WERI-Rb-1 (cell line): ENCODE data around the gene MEIKIN.
A peak's percentile ranks its signal among the peaks of the same experiment; 100 is the strongest.
"Not testable (repeated sequence)": the region's sequence is repeated elsewhere in the genome, so short reads cannot be mapped to it uniquely, and the experiment has no call there.

Experiments
- DNase-seq: peaks from one replicate; pipeline ENCODE4 v3.0.0-alpha.2; 2020
- H3K27ac ChIP-seq: fragments of 250-450 bp; sonication (Bioruptor Pico); 2 replicates; pipeline ENCODE4 v1.5.1; 2020; ENCODE audit warnings: mild to moderate bottlenecking, moderate library complexity
- H3K27me3 ChIP-seq: fragments of 250-450 bp; sonication (Bioruptor Pico); 2 replicates; pipeline ENCODE4 v1.5.1; 2021; ENCODE audit warnings: mild to moderate bottlenecking, low read depth, moderate library complexity; ENCODE audit not compliant: insufficient read depth, severe bottlenecking
- H3K36me3 ChIP-seq: fragments of 250-450 bp; sonication (Bioruptor Pico); 2 replicates; pipeline ENCODE4 v1.5.1; 2020; ENCODE audit warnings: mild to moderate bottlenecking, moderate library complexity
- H3K4me3 ChIP-seq: 2 replicates; pipeline ENCODE4 v1.5.1; 2011; ENCODE audit warnings: low read depth, mild to moderate bottlenecking, control low read depth, low read length
- H3K9me3 ChIP-seq: fragments of 250-450 bp; sonication (Bioruptor Pico); 2 replicates; pipeline ENCODE4 v1.5.1; 2021; ENCODE audit warnings: mild to moderate bottlenecking, moderate library complexity; ENCODE audit not compliant: severe bottlenecking
- TF ChIP-seq, protein P1 (sequence below): IDR thresholded peaks from 2 replicates; pipeline ENCODE4 v1.5.1; 2011; ENCODE audit warnings: low read depth, mild to moderate bottlenecking, control low read depth, inconsistent platforms, low read length

The MEIKIN gene

DNA sequence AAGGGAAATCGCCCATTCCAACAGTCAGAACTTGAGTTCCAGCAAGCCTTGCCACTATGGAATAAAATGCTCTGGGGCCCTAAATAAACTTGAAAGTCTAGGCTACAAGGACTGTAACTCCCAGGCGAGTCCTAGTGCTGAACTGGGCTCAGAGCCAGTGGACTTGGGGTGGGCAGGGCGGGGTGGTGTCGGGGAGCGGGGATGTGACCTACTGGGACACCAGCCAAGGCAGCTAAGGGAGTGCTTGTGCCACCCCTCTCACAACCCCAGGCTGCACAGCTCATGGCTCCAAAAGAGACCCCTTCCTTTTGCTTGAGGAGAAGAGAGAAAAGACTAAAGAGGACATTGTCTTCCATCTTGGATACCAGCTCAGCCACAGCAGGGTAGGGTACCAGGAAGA lies 61.5 kb downstream of the MEIKIN start:
- TF ChIP-seq, protein P1, sequence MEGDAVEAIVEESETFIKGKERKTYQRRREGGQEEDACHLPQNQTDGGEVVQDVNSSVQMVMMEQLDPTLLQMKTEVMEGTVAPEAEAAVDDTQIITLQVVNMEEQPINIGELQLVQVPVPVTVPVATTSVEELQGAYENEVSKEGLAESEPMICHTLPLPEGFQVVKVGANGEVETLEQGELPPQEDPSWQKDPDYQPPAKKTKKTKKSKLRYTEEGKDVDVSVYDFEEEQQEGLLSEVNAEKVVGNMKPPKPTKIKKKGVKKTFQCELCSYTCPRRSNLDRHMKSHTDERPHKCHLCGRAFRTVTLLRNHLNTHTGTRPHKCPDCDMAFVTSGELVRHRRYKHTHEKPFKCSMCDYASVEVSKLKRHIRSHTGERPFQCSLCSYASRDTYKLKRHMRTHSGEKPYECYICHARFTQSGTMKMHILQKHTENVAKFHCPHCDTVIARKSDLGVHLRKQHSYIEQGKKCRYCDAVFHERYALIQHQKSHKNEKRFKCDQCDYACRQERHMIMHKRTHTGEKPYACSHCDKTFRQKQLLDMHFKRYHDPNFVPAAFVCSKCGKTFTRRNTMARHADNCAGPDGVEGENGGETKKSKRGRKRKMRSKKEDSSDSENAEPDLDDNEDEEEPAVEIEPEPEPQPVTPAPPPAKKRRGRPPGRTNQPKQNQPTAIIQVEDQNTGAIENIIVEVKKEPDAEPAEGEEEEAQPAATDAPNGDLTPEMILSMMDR = no peak
- no peak overlapping the region for H3K4me3 ChIP-seq

DNA sequence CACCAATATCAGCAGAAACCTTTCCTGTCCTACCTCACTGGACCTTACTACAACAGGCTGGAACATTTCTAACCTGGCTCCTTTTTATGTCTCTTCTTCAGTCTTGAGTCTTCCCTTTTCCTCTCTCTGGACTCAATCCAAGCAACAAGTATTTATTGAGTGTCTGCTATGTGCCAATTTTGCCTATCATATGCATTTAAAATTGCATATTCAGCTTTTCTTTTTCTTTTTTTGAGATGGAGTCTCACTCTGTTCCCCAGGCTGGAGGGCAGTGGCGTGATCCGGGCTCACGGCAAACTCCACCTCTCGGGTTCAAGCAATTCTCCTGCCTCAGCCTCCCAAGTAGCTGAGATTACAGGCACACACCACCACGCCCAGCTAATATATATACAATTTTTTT lies 65.8 kb downstream of the MEIKIN start:
- TF ChIP-seq, protein P1 = no peak

More for the DNA sequence above, 61.5 kb downstream of the MEIKIN start:
- no peak overlapping the region for H3K27ac ChIP-seq
- peaks cover 6% of the 10 kb centered on the region for H3K9me3 ChIP-seq
- no peak for DNase-seq
- no peaks in the 10 kb centered on the region for H3K27me3 ChIP-seq
- H3K36me3 ChIP-seq = no peaks in the 10 kb centered on the region

DNA sequence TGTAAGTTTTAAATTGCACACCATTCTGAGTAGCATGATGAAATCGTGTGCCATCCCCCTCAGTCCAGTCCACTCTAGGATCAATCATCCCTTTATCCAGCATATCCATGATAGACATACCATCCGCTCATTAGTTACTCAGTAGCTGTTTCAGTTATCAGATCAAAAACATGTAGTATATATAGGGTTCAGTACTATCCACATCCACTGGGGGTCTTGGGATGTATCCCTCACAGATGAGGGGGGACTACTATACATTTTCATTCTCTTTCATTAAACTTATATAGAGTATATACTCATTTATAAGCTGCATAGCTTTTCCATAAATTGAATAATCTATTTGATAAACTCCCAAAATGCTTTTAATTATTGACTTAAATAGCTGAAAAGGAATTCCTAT lies 67.6 kb downstream of the MEIKIN start:
- Histone ChIP-seq H3K36me3 (no peaks in the 10 kb centered on the region), H3K4me3 (no peak overlapping the region), H3K27me3 (no peaks in the 10 kb centered on the region), H3K27ac (no peak overlapping the region), H3K9me3 (peaks cover 3% of the 10 kb centered on the region)
- TF ChIP-seq, protein P1 = no peak
- no peak for DNase-seq

More for the DNA sequence above, 65.8 kb downstream of the MEIKIN start:
- no peak overlapping the region for H3K4me3 ChIP-seq
- H3K36me3 ChIP-seq = no peaks in the 10 kb centered on the region
- H3K9me3 ChIP-seq = peaks cover 3% of the 10 kb centered on the region
- peak overlapping the region; percentile 14; the same call in 1 of the 2 replicates for H3K27ac ChIP-seq
- no peak for DNase-seq
- no peaks in the 10 kb centered on the region for H3K27me3 ChIP-seq

GRCh38 chr5:131871251-131871650 lies 74.2 kb downstream of the MEIKIN start:
- H3K4me3 ChIP-seq, H3K36me3 ChIP-seq, H3K27ac ChIP-seq, DNase-seq, H3K9me3 ChIP-seq, H3K27me3 ChIP-seq: not testable (repeated sequence)

DNA sequence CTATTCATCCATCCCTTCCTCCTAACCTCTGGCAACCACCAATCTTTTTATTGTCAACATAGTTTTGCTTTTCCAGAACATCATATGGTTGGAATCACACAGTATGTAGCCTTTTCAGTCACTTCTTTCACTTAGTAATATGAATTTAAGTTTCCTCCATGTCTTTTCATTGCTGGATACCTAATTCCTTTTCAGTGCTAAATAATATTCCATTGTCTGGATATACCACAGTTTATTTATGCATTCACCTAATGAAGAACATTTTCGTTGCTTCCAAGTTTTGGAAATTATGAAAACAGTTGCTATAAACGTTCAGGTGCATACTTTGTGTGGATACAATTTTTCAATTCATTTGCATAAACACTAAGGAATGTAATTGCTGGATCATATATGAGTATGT lies 77.9 kb downstream of the MEIKIN start:
- H3K4me3 ChIP-seq = no peak overlapping the region
- no peak for DNase-seq
- TF ChIP-seq, protein P1 = no peak
- peaks cover 7% of the 10 kb centered on the region for H3K9me3 ChIP-seq
- no peaks in the 10 kb centered on the region for H3K27me3 ChIP-seq
- no peaks in the 10 kb centered on the region for H3K36me3 ChIP-seq
- H3K27ac ChIP-seq = no peak overlapping the region

GRCh38 chr5:131863700-131864099 lies 81.8 kb downstream of the MEIKIN start:
- Histone ChIP-seq H3K27me3 (no peaks in the 10 kb centered on the region), H3K36me3 (no peaks in the 10 kb centered on the region), H3K9me3 (peaks cover 7% of the 10 kb centered on the region), H3K27ac (no peak overlapping the region), H3K4me3 (no peak overlapping the region)
- no peak for DNase-seq
- TF ChIP-seq, protein P1 = no peak
